Measurements from ENCODE around the gene DYSF.

Gene DYSF

DNA sequence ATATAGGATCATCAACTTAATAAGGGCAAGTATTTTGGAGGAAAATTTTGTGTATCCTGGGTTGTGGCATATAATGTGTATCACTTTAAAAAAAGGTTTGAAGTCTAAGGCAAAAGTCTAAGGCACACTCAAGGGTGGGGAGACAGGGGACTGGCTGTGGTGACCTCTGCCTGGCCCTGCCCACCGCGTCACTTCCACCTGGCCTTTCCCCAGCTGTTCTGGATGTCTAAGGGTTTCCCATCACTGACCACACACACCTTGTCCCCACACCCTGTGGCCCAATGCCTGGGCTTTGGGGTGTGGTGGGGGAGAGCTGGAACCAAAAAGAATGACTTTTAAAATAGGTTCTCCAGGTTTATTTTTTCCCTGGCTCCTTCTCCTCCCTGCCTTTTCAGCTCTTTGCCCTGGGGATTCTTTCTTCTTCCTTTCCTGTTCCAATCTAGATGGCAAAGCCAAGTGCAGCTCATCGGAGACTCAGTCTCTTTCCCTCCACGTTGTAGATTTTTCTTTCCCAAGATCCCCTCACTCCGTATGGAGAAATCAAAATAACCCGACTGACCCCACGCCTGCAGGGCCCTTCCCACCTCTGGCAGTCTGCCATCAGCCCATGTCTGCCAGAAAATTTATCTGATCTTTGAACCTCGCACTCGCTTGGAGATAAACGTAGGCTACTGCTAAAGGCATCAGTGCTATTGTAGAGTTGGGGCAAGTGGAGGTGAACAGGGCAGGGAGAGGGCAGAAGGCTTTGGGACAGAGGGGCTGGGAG lies 257.2 kb downstream of the DYSF start:
- Mint-ChIP-seq H3K4me1 (peaks cover 7% of the 10 kb centered on the region), H3K9me3 (no peaks in the 10 kb centered on the region), H3K4me3 (no peak overlapping the region), H3K27ac (no peak overlapping the region), H3K36me3 (ENCODE audit: low read depth) (no peaks in the 10 kb centered on the region), H3K27me3 (ENCODE audit: low read depth, poor library complexity) (peaks cover 43% of the 10 kb centered on the region)
- DNase-seq: no peak
- TF ChIP-seq, protein P1, sequence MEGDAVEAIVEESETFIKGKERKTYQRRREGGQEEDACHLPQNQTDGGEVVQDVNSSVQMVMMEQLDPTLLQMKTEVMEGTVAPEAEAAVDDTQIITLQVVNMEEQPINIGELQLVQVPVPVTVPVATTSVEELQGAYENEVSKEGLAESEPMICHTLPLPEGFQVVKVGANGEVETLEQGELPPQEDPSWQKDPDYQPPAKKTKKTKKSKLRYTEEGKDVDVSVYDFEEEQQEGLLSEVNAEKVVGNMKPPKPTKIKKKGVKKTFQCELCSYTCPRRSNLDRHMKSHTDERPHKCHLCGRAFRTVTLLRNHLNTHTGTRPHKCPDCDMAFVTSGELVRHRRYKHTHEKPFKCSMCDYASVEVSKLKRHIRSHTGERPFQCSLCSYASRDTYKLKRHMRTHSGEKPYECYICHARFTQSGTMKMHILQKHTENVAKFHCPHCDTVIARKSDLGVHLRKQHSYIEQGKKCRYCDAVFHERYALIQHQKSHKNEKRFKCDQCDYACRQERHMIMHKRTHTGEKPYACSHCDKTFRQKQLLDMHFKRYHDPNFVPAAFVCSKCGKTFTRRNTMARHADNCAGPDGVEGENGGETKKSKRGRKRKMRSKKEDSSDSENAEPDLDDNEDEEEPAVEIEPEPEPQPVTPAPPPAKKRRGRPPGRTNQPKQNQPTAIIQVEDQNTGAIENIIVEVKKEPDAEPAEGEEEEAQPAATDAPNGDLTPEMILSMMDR (IDR thresholded peaks at IDR 0.05): no peak

DNA sequence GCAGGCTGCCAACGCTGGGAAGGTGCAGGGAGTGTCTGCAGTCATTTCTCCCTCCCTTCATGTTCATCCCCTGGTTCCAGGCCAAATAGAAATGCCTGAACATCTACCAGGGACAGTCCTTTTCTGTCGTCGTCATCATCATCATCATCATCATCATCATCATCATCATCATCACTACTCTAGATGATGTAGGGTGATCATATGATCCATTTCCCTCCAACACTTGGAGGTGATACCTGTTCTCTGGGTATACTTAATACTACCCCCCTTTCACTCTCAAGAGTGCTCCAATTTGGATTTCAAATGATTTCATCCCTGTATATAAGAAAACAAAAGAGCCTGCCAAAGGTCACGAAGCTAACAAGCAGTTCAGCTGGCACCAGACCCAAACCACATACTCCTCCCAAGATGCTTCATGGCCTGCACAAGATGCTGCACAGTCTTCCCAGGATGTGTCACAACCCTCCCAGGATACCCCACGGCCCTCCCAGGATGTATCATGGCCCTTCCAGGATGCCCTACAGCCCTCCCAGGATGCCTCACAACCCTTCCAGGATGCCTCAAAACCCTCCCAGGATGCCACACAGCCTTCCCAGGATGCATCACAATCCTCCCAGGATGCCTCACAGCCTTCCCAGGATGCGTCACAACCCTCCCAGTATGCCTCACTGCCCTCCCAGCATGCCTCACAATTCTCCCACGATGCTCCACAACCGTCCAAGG lies 257.9 kb downstream of the DYSF start:
- Mint-ChIP-seq H3K4me1 (peaks cover 7% of the 10 kb centered on the region), H3K36me3 (ENCODE audit: low read depth) (no peaks in the 10 kb centered on the region), H3K27ac (peak overlapping the region; percentile 18), H3K9me3 (no peaks in the 10 kb centered on the region), H3K4me3 (no peak overlapping the region), H3K27me3 (ENCODE audit: low read depth, poor library complexity) (peaks cover 37% of the 10 kb centered on the region)
- no peak for DNase-seq
- TF ChIP-seq, protein P1 (IDR thresholded peaks at IDR 0.05): no peak

DNA sequence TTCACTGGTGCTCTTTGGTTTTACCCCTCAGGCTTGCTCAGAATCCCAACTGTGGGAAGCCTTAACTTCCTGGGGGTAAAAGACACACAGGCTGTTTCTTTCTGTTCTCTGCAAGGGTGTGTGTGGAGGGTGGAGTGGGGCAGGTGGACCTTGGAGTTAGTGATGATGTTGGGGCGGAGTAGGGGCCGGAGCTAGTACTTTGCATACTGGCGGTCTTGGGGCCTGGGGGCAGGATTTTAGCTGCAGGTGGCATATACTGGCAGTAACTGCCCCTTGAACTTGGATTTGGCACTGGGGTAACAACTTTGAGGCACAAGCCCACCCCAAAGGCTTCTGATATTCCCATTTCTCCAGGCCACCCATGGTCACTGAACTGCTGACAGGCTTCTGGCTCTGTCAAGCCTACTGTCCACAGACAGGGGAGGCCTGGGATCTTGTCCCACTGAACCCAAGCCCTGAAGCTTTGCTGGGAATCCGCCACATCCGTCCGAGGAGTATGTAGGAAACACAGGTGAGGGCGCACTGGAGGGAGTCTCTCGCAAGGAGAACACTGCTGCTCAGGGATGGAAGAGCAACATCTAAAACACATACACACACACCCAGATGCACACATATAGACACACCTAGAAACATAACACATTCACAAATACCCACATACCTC lies 258.9 kb downstream of the DYSF start:
- H3K4me3 Mint-ChIP-seq: no peak overlapping the region
- H3K9me3 Mint-ChIP-seq: no peaks in the 10 kb centered on the region
- DNase-seq: no peak
- no peaks in the 10 kb centered on the region for H3K36me3 Mint-ChIP-seq (ENCODE audit: low read depth)
- peaks cover 28% of the 10 kb centered on the region for H3K27me3 Mint-ChIP-seq (ENCODE audit: low read depth, poor library complexity)
- H3K27ac Mint-ChIP-seq: no peak overlapping the region
- TF ChIP-seq, protein P1 (IDR thresholded peaks at IDR 0.05): no peak
- H3K4me1 Mint-ChIP-seq: peaks cover 7% of the 10 kb centered on the region

DNA sequence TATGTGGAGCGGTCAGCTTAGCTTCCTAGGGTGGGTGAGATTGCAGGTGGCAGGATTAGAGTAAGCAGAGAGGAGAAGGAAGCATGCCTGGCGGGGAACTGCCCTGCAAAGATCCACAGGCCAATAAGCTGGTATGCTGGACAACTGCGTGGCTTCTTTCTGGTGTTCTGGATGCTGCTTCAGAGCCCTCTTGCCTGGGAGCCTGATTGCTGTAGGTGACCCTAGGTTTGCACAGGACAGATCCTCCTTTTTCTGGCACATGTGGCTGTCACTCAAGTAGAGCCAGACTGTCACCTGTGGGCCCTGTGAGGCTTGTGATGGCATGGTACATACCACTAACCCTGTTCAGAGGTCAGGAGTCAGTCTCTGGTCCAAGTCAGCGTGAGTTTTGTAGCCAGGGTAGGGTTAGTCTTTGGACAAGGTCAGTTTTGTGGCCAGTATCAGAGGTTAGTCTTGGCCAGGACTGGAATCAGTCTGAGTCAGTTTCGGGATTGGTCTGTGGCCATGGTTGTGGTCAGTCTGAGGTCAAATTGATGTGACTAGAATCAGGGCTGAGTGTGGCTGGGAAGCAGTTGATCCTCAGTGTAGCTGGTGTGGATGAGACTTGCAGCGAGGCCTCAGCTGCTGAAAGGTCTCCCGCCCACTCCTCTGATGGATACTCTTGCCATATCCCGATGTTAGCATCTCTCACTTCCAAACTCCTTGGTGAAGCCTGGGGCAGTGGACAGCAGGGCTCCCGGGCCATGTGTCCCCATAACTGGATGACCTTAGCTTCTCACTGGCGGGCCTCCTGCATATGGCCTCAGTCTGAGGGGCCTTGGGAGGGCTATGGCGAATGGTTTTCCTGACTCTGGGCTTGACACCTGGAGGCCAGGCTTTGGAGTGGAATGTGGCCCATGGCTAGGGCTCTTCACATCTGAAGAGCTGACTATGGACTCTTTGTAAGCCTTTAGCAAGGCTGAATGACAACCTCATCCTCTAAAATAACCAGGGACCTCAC lies 260.5 kb downstream of the DYSF start:
- DNase-seq: no peak
- Mint-ChIP-seq H3K9me3 (no peaks in the 10 kb centered on the region), H3K27me3 (ENCODE audit: low read depth, poor library complexity) (peaks cover 31% of the 10 kb centered on the region), H3K36me3 (ENCODE audit: low read depth) (no peaks in the 10 kb centered on the region), H3K4me3 (no peak overlapping the region), H3K4me1 (peaks cover 7% of the 10 kb centered on the region), H3K27ac (no peak overlapping the region)
- TF ChIP-seq, protein P1 (IDR thresholded peaks at IDR 0.05): no peak

DNA sequence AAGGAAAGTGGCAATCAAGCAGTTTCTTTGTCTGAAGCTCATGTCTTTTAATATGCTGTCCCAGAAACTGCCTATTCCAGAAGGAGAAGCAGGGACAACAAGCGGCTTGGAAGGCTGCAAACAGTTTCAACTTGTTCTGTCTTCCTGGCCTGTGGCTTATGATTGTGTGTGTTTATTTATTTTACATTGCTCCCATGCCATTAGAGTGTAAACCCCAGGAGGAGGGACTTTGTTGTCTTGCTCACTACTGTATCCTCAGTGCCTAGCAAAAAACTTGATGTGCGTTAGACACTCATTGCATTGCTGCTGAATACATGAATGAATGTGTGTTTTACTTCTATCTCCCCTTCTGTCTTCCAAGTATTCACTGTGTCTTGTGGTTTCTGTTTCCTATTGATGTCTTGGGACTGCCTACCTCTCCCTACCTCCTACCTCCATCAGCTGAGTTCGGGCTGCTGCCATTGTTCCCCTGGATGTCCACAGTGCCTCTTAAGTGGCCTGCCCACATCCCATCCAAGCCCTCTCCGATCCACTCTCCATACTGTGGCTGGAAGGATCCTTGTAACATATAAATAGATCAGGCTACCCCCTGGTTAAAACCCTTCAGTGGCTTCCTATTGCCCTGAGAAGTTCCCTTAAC lies 261.4 kb downstream of the DYSF start:
- Mint-ChIP-seq H3K4me3 (no peak overlapping the region), H3K4me1 (peaks cover 5% of the 10 kb centered on the region), H3K27me3 (ENCODE audit: low read depth, poor library complexity) (peaks cover 28% of the 10 kb centered on the region), H3K9me3 (no peaks in the 10 kb centered on the region), H3K27ac (no peak overlapping the region), H3K36me3 (ENCODE audit: low read depth) (no peaks in the 10 kb centered on the region)
- DNase-seq: no peak
- TF ChIP-seq, protein P1 (IDR thresholded peaks at IDR 0.05): no peak
